Neural crest cell (in vitro differentiated cells): ENCODE data around the gene SLC27A5. TPM values are rescaled to one million over a fixed set of nuclear protein-coding genes. Genes with fewer than 3 reads are reported as not detected.
"Not testable (repeated sequence)": the region's sequence is repeated elsewhere in the genome, so short reads cannot be mapped to it uniquely, and the experiment has no call there.

Source experiments
- DNase-seq: peaks from one replicate; pipeline ENCODE4 v3.0.0; 2021; ENCODE audit warnings: low read depth, mixed read lengths, low spot score
- H3K27ac Mint-ChIP-seq: one replicate; pipeline ENCODE4 v1.8.0; 2021; ENCODE audit warnings: mild to moderate bottlenecking, mixed read lengths; ENCODE audit not compliant: unreplicated experiment
- H3K27me3 Mint-ChIP-seq: 2 replicates; pipeline ENCODE4 v1.8.0; 2021; ENCODE audit warnings: low read depth, mild to moderate bottlenecking, mixed read lengths
- H3K36me3 Mint-ChIP-seq: 2 replicates; pipeline ENCODE4 v1.8.0; 2021; ENCODE audit warnings: low read depth, mild to moderate bottlenecking, mixed read lengths
- H3K4me1 Mint-ChIP-seq: 2 replicates; pipeline ENCODE4 v1.8.0; 2021; ENCODE audit warnings: mixed read lengths
- H3K4me3 Mint-ChIP-seq: one replicate; pipeline ENCODE4 v1.8.0; 2021; ENCODE audit warnings: mild to moderate bottlenecking, mixed read lengths
- H3K9me3 Mint-ChIP-seq: 2 replicates; pipeline ENCODE4 v1.8.0; 2021; ENCODE audit warnings: mixed read lengths
- CTCF ChIP-seq: fragments of 200-600 bp; sonication (generic); conservative IDR thresholded peaks from 2 replicates; pipeline ENCODE4 v1.5.0; 2021; ENCODE audit warnings: antibody characterized with exemption, mild to moderate bottlenecking
- total RNA-seq: library from RNA; stranded (reverse); gene quantifications from 2 replicates; pipeline ENCODE4 v1.2.1, GENCODE V29; 2021

Gene SLC27A5
- total RNA-seq, 1 donor from 2014 or later: 17.5 TPM

GRCh38 chr19:58510084-58510862 lies 1.5 kb downstream of the SLC27A5 start:
- peaks cover 16% of the 10 kb centered on the region for H3K4me1 Mint-ChIP-seq
- no peak overlapping the region for H3K27ac Mint-ChIP-seq
- TF ChIP-seq CTCF: no peak
- peaks cover 12% of the 10 kb centered on the region for H3K36me3 Mint-ChIP-seq
- DNase-seq: no peak
- H3K9me3 Mint-ChIP-seq: peaks cover 9% of the 10 kb centered on the region
- peak overlapping the region; percentile 31 for H3K4me3 Mint-ChIP-seq
- no peaks in the 10 kb centered on the region for H3K27me3 Mint-ChIP-seq

- DNase-seq: no peak
- H3K27me3 Mint-ChIP-seq: no peaks in the 10 kb centered on the region
- H3K27ac Mint-ChIP-seq: no peak overlapping the region
- H3K4me3 Mint-ChIP-seq: peak overlapping the region; percentile 7
- H3K9me3 Mint-ChIP-seq: peaks cover 9% of the 10 kb centered on the region
- H3K36me3 Mint-ChIP-seq: peaks cover 12% of the 10 kb centered on the region
- no peak for TF ChIP-seq CTCF
- peaks cover 15% of the 10 kb centered on the region for H3K4me1 Mint-ChIP-seq
Measured at GRCh38 chr19:58509731-58510083, 2.1 kb downstream of the SLC27A5 start.

- not testable (repeated sequence) for H3K27me3 Mint-ChIP-seq, H3K4me1 Mint-ChIP-seq, H3K27ac Mint-ChIP-seq, H3K9me3 Mint-ChIP-seq, DNase-seq
- Mint-ChIP-seq H3K4me3 (peak overlapping the region; percentile 2), H3K36me3 (peaks cover 12% of the 10 kb centered on the region)
Measured at GRCh38 chr19:58507602-58508223, 4.1 kb downstream of the SLC27A5 start.

GRCh38 chr19:58500242-58500641 lies 11.6 kb downstream of the SLC27A5 start:
- Mint-ChIP-seq H3K4me1 (peaks cover 19% of the 10 kb centered on the region), H3K27ac (no peak overlapping the region), H3K27me3 (no peaks in the 10 kb centered on the region)

GRCh38 chr19:58499021-58499927 lies 12.5 kb downstream of the SLC27A5 start:
- H3K27me3 Mint-ChIP-seq: no peaks in the 10 kb centered on the region
- H3K4me1 Mint-ChIP-seq: peaks cover 19% of the 10 kb centered on the region
- TF ChIP-seq CTCF: peak; percentile 57

More at GRCh38 chr19:58500242-58500641, 11.6 kb downstream of the SLC27A5 start:
- no peak for TF ChIP-seq CTCF
- H3K4me3 Mint-ChIP-seq: no peak overlapping the region
- H3K9me3 Mint-ChIP-seq: peaks cover 12% of the 10 kb centered on the region
- DNase-seq: no peak
- peaks cover 6% of the 10 kb centered on the region for H3K36me3 Mint-ChIP-seq

More at GRCh38 chr19:58499021-58499927, 12.5 kb downstream of the SLC27A5 start:
- peak overlapping the region; percentile 94 for H3K27ac Mint-ChIP-seq
- H3K4me3 Mint-ChIP-seq: peak overlapping the region; percentile 95
- peaks cover 12% of the 10 kb centered on the region for H3K9me3 Mint-ChIP-seq
- peak; percentile 99 for DNase-seq
- H3K36me3 Mint-ChIP-seq: peaks cover 6% of the 10 kb centered on the region
